GM21526 (cell line): ENCODE results near the gene SLCO2B1.

Experiments
- ATAC-seq: cut with Tn5 transposase; IDR thresholded peaks from one replicate; pipeline ENCODE4 v1.9.1; 2021; ENCODE audit warnings: moderate library complexity; ENCODE audit not compliant: unreplicated experiment, low FRiP score

Gene SLCO2B1

GRCh38 chr11:75244052-75244814 lies 93.3 kb downstream of the SLCO2B1 start:
- no peak for ATAC-seq

- no peak for ATAC-seq
Measured at GRCh38 chr11:75245356-75246005, 94.6 kb downstream of the SLCO2B1 start.

GRCh38 chr11:75246006-75246670 lies 95.2 kb downstream of the SLCO2B1 start:
- ATAC-seq = no peak

GRCh38 chr11:75246671-75247350 lies 95.9 kb downstream of the SLCO2B1 start:
- no peak for ATAC-seq

- no peak for ATAC-seq
Measured at GRCh38 chr11:75248924-75249256, 98.0 kb downstream of the SLCO2B1 start.

GRCh38 chr11:75249704-75250103 lies 98.8 kb downstream of the SLCO2B1 start:
- ATAC-seq = no peak

GRCh38 chr11:75254326-75254725 lies 103.4 kb downstream of the SLCO2B1 start:
- ATAC-seq = no peak
